K562 (cell line): ENCODE results near the gene SLC10A4. TPM values are rescaled to one million over a fixed set of nuclear protein-coding genes. Genes with fewer than 3 reads are reported as not detected.

Experiments used
- ATAC-seq: fragments of 200-7000 bp; cut with Tn5 transposase; 3 replicates; pipeline ENCODE4 v1.9.1; 2020; ENCODE audit warnings: moderate library complexity
- BruUV-seq: library from RNA; stranded (reverse); fragments of 400-500 nt; replicated peaks from 2 replicates; lab custom pipeline; 2021; lab: Mats Ljungman, UMichigan
- CTCF ChIA-PET: fragments of 300-600 bp; formaldehyde crosslinking; extraction: SDS; loops from one replicate; lab custom pipeline; 2021; ENCODE audit warnings: low intra/inter-chr PET ratio; lab: Yijun Ruan, JAX
- POLR2A ChIA-PET: fragments of 300-600, 350-650 bp; sonication (Branson Sonifier 250); formaldehyde crosslinking; extraction: SDS; loops from one replicate; lab custom pipeline; 2021; ENCODE audit warnings: antibody characterized with exemption, inconsistent platforms; lab: Yijun Ruan, JAX
- DNase-seq, 4 experiments: peaks; one replicate each; pipeline versions ENCODE4 v3.0.0 to v3.0.0-alpha.2; 2011 to 2018; ENCODE audit warnings: low spot score in 3 of 4, mixed read lengths in 3 of 4; ENCODE audit errors: extremely low read depth in 1 of 4
- FAIRE-seq: peaks from 2 replicates; lab custom pipeline; 2011; peaks lifted over from hg19 to GRCh38; lab: Jason Lieb, UNC
- H2AFZ ChIP-seq: 2 replicates; pipeline ENCODE4 v1.6.0; 2011; ENCODE audit warnings: low read depth, low read length, control low read depth, inconsistent platforms
- H3K27ac ChIP-seq: fragments of 200-600 bp; 3 replicates; pipeline ENCODE4 v1.8.0; 2011; ENCODE audit warnings: low read depth, mild to moderate bottlenecking, control low read depth, inconsistent platforms, low read length, moderate library complexity, mixed read lengths; ENCODE audit errors: extremely low read depth
- H3K27me3 ChIP-seq, 2 experiments: fragments of 300-600 bp in 1 of 2; 2 replicates in 1 of 2; 3 replicates in 1 of 2; pipeline versions ENCODE4 v1.6.0 to v1.8.0; 2011; ENCODE audit warnings: inconsistent platforms in 2 of 2, low read length in 2 of 2, mild to moderate bottlenecking in 1 of 2, mixed read lengths in 1 of 2, moderate library complexity in 1 of 2; ENCODE audit not compliant: control insufficient read depth in 2 of 2, insufficient read depth in 2 of 2
- H3K36me3 ChIP-seq: fragments of 300-600 bp; 3 replicates; pipeline ENCODE4 v1.8.0; 2011; ENCODE audit warnings: mild to moderate bottlenecking, low read length, inconsistent platforms; ENCODE audit not compliant: control insufficient read depth, insufficient read depth
- H3K4me1 ChIP-seq, 2 experiments: fragments of 200-600 bp in 1 of 2; replicated peaks in 1 of 2; 2 replicates in 1 of 2; 3 replicates in 1 of 2; pipeline versions ENCODE4 v1.5.1 to v1.8.0; 2011; ENCODE audit warnings: inconsistent platforms in 2 of 2, low read length in 2 of 2, mild to moderate bottlenecking in 1 of 2, mixed read lengths in 1 of 2, moderate library complexity in 1 of 2; ENCODE audit not compliant: control insufficient read depth in 2 of 2, insufficient read depth in 2 of 2
- H3K4me2 ChIP-seq: 2 replicates; pipeline ENCODE4 v1.6.1; 2011; ENCODE audit warnings: low read length, control low read depth, inconsistent platforms, mixed read lengths; ENCODE audit not compliant: insufficient read depth
- H3K4me3 ChIP-seq: fragments of 200-600 bp; sonication (generic), shearing (Covaris generic); 2 replicates; pipeline ENCODE4 v1.5.1; 2016; ENCODE audit warnings: control low read depth, inconsistent platforms
- H3K79me2 ChIP-seq: fragments of 200-600 bp; 3 replicates; pipeline ENCODE4 v1.8.0; 2011; ENCODE audit warnings: low read length, inconsistent platforms; ENCODE audit not compliant: control insufficient read depth, insufficient read depth
- H3K9ac ChIP-seq, 2 experiments: 2 replicates each; pipeline versions ENCODE4 v1.6.0 to v1.6.1; 2011; ENCODE audit warnings: low read depth in 2 of 2, low read length in 2 of 2, control low read depth in 1 of 2, inconsistent platforms in 1 of 2, mild to moderate bottlenecking in 1 of 2, mixed read lengths in 1 of 2; ENCODE audit not compliant: insufficient read depth in 1 of 2
- H3K9me1 ChIP-seq: one replicate; pipeline ENCODE4 v1.6.0; 2011; ENCODE audit warnings: inconsistent platforms, mild to moderate bottlenecking, low read length, moderate library complexity; ENCODE audit not compliant: control insufficient read depth, insufficient read depth
- H3K9me3 ChIP-seq: replicated peaks from 2 replicates; pipeline ENCODE4 v1.5.1; 2011; ENCODE audit warnings: low read depth, low read length, inconsistent platforms; ENCODE audit not compliant: control insufficient read depth, insufficient read depth
- H4K20me1 ChIP-seq: replicated peaks from 2 replicates; pipeline ENCODE4 v1.6.1; 2011; ENCODE audit warnings: low read length, inconsistent platforms, mixed read lengths; ENCODE audit not compliant: control insufficient read depth, insufficient read depth
- ARID4B ChIP-seq: sonication (generic); formaldehyde crosslinking; IDR thresholded peaks from 2 replicates; pipeline ENCODE4 v1.8.0; 2022; ENCODE audit warnings: mild to moderate bottlenecking, missing genetic modification reagents
- BDP1 ChIP-seq: IDR thresholded peaks from 3 replicates; pipeline ENCODE4 v1.6.1; 2011; ENCODE audit not compliant: insufficient read length, insufficient read depth
- KDM2B ChIP-seq: fragments of 250-450 bp; sonication (Bioruptor Pico); IDR thresholded peaks from 2 replicates; pipeline ENCODE4 v1.8.0; 2021; ENCODE audit warnings: mild to moderate bottlenecking, moderate library complexity
- TRIM24 ChIP-seq, 2 experiments: fragments of 450-650 bp; IDR thresholded peaks; 2 replicates each; pipeline ENCODE4 v1.6.1; 2016
- ZMIZ1 ChIP-seq, 2 experiments: fragments of 150-350 bp in 1 of 2; IDR thresholded peaks; 2 replicates each; pipeline ENCODE4 v1.6.1; 2012 to 2016; ENCODE audit warnings: low read depth in 2 of 2, low read length in 2 of 2, mild to moderate bottlenecking in 1 of 2, moderate library complexity in 1 of 2
- ZNF175 ChIP-seq: fragments of 200-800 bp; sonication (Bioruptor generic); IDR thresholded peaks from 2 replicates; pipeline ENCODE4 v1.6.1; 2016; ENCODE audit warnings: low read depth, mild to moderate bottlenecking, missing genetic modification characterization, missing compliant biosample characterization
- ZNF408 ChIP-seq: fragments of 250-450 bp; sonication (Bioruptor Pico); IDR thresholded peaks from 2 replicates; pipeline ENCODE4 v1.4.0; 2020; ENCODE audit warnings: low read depth, mild to moderate bottlenecking, moderate library complexity
- ZSCAN32 ChIP-seq: fragments of 450-650 bp; formaldehyde crosslinking; IDR thresholded peaks from 2 replicates; pipeline ENCODE4 v1.4.0; 2020; ENCODE audit warnings: mild to moderate bottlenecking, moderate library complexity
- WGBS: fragments of 100-300 bp; shearing (Covaris generic); methylation state at CpG from one replicate; pipeline ENCODE4 v1.1.6; 2016; ENCODE audit warnings: low coverage, mixed read lengths; ENCODE audit not compliant: insufficient coverage; ENCODE audit errors: missing lambda C conversion rate; 5-methylcytosine and 5-hydroxymethylcytosine counted together
- in situ Hi-C: fragments of 300-500 bp; cut with MboI; formaldehyde crosslinking; loops from 4 replicates; pipeline ENCODE4 v1.15.0; 2018; ENCODE audit warnings: inconsistent platforms, mixed read lengths
- intact Hi-C: fragments of 100-400 bp; cut with micrococcal nuclease; formaldehyde crosslinking; loops from 2 replicates; pipeline ENCODE4 v1.14.2; 2022
- polyA plus RNA-seq, 8 experiments: library from polyadenylated mRNA; depleted of rRNA in 4 of 8; stranded (reverse) in 5 of 8; unstranded in 3 of 8; fragments of >200 nt; fragmentation: Nextera tagmentation in 2 of 8; fragmentation: Illumina TruSeq in 1 of 8; extraction: Ambion mirVana in 2 of 8; extraction: Trizol in 1 of 8; gene quantifications; 2 replicates each; pipeline versions ENCODE4 v1.2.1 to v1.2.3, GENCODE V29; 2011 to 2014; ENCODE audit warnings: inconsistent platforms in 1 of 8, missing spikeins in 1 of 8
- total RNA-seq, 7 experiments: library from RNA; depleted of rRNA in 6 of 7; stranded (reverse); fragments of >200 nt in 6 of 7; fragmentation: Illumina TruSeq in 2 of 7; extraction: Trizol in 2 of 7; gene quantifications; 2 replicates each; pipeline versions ENCODE4 v1.2.1 to v1.2.3, GENCODE V29; 2011 to 2021; ENCODE audit warnings: low replicate concordance in 1 of 7
- TF ChIP-seq, protein P1 (sequence below): fragments of 450-650 bp; IDR thresholded peaks from one replicate; pipeline ENCODE4 v1.6.1; 2018; ENCODE audit warnings: mild to moderate bottlenecking, moderate library complexity; ENCODE audit not compliant: partially characterized antibody
- TF ChIP-seq, protein P2 (sequence below): fragments of 250-450 bp; sonication (Bioruptor Pico); IDR thresholded peaks from 2 replicates; pipeline ENCODE4 v1.8.0; 2021; ENCODE audit warnings: borderline replicate concordance, mild to moderate bottlenecking, moderate library complexity; ENCODE audit not compliant: poor library complexity, severe bottlenecking

SLC10A4 gene
- total and polyA plus RNA-seq, 9 of the 15 experiments (the other 6 are each of a cell fraction or from before 2014, with no cell fraction given), result 2.5 to 16.9 (median 9.3) TPM

DNA sequence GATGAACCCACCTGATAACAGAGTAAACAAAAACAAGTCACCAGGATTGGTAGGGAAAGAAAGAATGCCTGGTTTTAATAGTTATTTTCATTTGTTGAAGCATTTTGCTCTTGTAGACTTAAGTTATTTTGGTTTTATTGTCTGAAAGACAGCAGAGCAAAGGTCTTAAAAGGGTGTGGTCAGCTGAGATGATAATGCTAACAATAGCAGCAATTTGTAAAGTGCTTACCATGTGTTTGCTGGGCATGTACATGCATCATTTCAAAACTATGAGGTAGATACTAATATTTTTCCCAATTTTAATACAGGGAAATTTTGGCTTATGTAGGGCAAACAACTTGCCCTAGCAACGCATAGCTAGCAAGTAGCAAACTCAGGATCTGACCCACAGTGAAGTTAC lies 46.8 kb upstream of the SLC10A4 start:
- in situ Hi-C loops (no loop called here), intact Hi-C loops (loop anchor here (10.0 kb wide), 1 partner anchor 122 kb away; no protein-coding TSS in a partner anchor)
- no peak overlapping the region for H3K27ac ChIP-seq
- ChIA-PET CTCF (interaction anchor here (0.7 kb wide), 1 partner anchor 26 kb away, joined by 3 read pairs; no protein-coding TSS in a partner anchor), POLR2A (interaction anchor here (0.5 kb wide), 1 partner anchor 317 kb away, joined by 3 read pairs; no protein-coding TSS in a partner anchor)
- 89% methylated on average over 1 of the region's 1 CpG for WGBS
- no peaks in the 10 kb centered on the region for H3K27me3 ChIP-seq
- H3K36me3 ChIP-seq, result no peaks in the 10 kb centered on the region
- H3K9me3 ChIP-seq, result no peaks in the 10 kb centered on the region
- FAIRE-seq, result no peak
- H4K20me1 ChIP-seq, result no peaks in the 10 kb centered on the region
- ATAC-seq, result no peak
- H3K79me2 ChIP-seq, result no peaks in the 10 kb centered on the region
- H3K9ac ChIP-seq, result no peak overlapping the region
- DNase-seq, result no peak
- no peaks in the 10 kb centered on the region for H3K9me1 ChIP-seq
- H3K4me1 ChIP-seq, result peaks cover 0 to 7% of the 10 kb centered on the region in 2 experiments; a peak in 2 of 5 replicates
- no TSS peak for BruUV-seq
- TF ChIP-seq ZSCAN32 (no peak), ARID4B (no peak), TRIM24 (IDR thresholded peaks at IDR 0.05) (no peak), BDP1 (no peak), ZMIZ1 (IDR thresholded peaks at IDR 0.05; ENCODE audit: low read depth in 2 of 2, low read length in 2 of 2) (no peak), ZNF175 (CRISPR knock-in tag) (no peak), KDM2B (CRISPR knock-in tag) (no peak), ZNF408 (CRISPR knock-in tag) (no peak)
- TF ChIP-seq, protein P1, sequence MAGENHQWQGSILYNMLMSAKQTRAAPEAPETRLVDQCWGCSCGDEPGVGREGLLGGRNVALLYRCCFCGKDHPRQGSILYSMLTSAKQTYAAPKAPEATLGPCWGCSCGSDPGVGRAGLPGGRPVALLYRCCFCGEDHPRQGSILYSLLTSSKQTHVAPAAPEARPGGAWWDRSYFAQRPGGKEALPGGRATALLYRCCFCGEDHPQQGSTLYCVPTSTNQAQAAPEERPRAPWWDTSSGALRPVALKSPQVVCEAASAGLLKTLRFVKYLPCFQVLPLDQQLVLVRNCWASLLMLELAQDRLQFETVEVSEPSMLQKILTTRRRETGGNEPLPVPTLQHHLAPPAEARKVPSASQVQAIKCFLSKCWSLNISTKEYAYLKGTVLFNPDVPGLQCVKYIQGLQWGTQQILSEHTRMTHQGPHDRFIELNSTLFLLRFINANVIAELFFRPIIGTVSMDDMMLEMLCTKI, result no peak
- TF ChIP-seq, protein P2, sequence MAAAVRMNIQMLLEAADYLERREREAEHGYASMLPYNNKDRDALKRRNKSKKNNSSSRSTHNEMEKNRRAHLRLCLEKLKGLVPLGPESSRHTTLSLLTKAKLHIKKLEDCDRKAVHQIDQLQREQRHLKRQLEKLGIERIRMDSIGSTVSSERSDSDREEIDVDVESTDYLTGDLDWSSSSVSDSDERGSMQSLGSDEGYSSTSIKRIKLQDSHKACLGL (CRISPR knock-in tag), result no peak
- H2AFZ ChIP-seq, result no peak overlapping the region
- H3K4me2 ChIP-seq, result no peak overlapping the region
- H3K4me3 ChIP-seq, result no peak overlapping the region
